GM12865 (cell line): Measurements from ENCODE around the gene PLA2G4F.
A peak's percentile ranks its signal among the peaks of the same experiment; 100 is the strongest.

ENCODE experiments used
- DNase-seq: peaks from one replicate; pipeline ENCODE4 v3.0.0; 2010; ENCODE audit warnings: low read depth
- H3K4me3 ChIP-seq: 2 replicates; pipeline ENCODE4 v1.5.1; 2011; ENCODE audit warnings: mild to moderate bottlenecking, low read depth, low read length, control low read depth
- TF ChIP-seq, protein P1 (sequence below): IDR thresholded peaks from 2 replicates; pipeline ENCODE4 v1.5.1; 2011; ENCODE audit warnings: low read length, control low read depth, low read depth, inconsistent platforms; ENCODE audit not compliant: insufficient read depth; ENCODE audit errors: missing control alignments

The PLA2G4F gene

DNA sequence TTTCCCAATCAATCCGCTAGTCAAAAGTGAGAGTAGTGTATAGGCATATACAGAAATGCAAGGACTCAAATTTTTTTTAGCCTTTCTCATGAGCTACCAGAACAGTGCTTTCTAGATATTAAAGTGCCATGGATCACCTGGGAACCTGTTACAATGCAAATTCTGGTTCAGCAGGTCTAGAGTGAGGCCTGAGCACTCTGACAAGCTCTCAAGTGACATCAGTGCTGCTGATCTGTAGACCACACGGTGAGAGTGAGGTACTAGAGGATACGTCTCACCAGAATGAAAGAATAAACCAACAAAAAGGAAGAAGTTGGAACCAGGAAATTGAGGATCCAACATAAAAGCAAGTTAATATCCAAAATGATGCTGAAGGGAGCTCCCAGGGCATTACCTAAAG, 46.1 kb downstream of the PLA2G4F start:
- DNase-seq: no peak
- TF ChIP-seq, protein P1, sequence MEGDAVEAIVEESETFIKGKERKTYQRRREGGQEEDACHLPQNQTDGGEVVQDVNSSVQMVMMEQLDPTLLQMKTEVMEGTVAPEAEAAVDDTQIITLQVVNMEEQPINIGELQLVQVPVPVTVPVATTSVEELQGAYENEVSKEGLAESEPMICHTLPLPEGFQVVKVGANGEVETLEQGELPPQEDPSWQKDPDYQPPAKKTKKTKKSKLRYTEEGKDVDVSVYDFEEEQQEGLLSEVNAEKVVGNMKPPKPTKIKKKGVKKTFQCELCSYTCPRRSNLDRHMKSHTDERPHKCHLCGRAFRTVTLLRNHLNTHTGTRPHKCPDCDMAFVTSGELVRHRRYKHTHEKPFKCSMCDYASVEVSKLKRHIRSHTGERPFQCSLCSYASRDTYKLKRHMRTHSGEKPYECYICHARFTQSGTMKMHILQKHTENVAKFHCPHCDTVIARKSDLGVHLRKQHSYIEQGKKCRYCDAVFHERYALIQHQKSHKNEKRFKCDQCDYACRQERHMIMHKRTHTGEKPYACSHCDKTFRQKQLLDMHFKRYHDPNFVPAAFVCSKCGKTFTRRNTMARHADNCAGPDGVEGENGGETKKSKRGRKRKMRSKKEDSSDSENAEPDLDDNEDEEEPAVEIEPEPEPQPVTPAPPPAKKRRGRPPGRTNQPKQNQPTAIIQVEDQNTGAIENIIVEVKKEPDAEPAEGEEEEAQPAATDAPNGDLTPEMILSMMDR: no peak
- H3K4me3 ChIP-seq: no peak overlapping the region

- no peak overlapping the region for H3K4me3 ChIP-seq
- no peak for DNase-seq
- TF ChIP-seq, protein P1: no peak
Measured at GRCh38 chr15:42108806-42109205, 47.6 kb downstream of the PLA2G4F start.

GRCh38 chr15:42108189-42108588, 48.2 kb downstream of the PLA2G4F start:
- TF ChIP-seq, protein P1: no peak

DNA sequence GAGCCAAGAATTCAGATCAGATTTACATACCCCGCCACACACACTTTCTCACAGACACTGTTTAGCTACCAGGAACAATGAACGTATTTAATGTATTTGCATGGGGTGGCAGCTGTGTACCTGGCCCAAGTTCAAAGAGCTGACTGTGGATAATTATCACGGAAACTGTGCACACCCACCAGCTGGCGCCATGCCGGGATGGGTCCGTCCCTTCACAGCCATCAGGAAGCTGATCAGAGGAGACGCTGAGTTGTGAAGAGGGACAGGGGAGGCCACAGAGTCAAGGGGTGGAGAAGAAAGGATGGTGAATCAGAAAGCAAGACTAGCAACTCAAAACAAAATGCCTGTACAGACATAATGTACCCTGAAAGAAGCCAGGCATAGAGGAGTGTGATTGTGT, 49.0 kb downstream of the PLA2G4F start:
- TF ChIP-seq, protein P1: no peak
- H3K4me3 ChIP-seq: no peak overlapping the region
- DNase-seq: peak; percentile 40

More at GRCh38 chr15:42108189-42108588, 48.2 kb downstream of the PLA2G4F start:
- no peak for DNase-seq
- H3K4me3 ChIP-seq: no peak overlapping the region

GRCh38 chr15:42106288-42106687, 50.1 kb downstream of the PLA2G4F start:
- TF ChIP-seq, protein P1: no peak
- no peak for DNase-seq
- no peak overlapping the region for H3K4me3 ChIP-seq

DNA sequence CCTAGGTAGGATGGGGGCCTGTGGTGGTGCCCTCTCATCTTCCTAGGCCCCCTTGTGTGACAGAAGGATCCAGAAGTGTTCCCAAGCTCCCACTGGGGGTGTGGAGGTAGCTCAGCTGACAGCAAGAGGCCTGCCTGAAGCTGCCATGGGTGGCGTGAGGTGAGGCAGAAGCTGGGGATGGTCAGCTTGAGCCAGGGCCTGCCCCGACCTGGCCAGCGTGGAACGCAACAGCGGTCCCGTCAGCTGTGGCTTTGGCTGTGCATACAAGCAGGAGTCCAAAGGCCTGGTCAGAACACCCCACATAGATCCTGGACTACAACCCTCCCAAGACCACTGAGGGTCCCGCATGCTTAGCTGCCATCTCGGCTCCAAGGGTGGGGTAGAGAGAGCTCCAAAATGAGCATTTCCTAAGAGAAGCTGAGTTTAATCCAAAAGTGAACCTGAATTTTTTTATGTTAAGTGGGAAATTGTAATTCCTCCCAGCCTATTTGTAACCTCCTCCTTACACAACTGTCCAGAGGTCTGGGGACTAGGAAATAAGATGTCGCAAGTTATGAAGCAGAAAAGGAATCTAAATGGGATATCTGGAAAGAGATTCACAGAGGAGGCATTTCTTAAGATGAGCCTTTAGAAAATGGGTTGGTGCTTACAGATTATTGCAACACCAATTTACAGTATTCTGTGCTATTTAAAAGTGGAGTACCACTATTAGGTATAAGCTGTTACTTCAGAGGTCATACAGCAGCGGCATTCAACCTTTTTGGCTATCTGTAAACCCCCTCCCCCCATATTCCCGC, 52.1 kb downstream of the PLA2G4F start:
- no peak overlapping the region for H3K4me3 ChIP-seq
- DNase-seq: no peak
- TF ChIP-seq, protein P1: no peak
